D721Med (cell line): Measurements from ENCODE around the gene SEMA3C.

Experiments
- DNase-seq: peaks from one replicate; pipeline ENCODE4 v3.0.0; 2011; ENCODE audit warnings: low spot score; ENCODE audit not compliant: insufficient read length
- FAIRE-seq: peaks from 2 replicates; lab custom pipeline; 2011; peaks lifted over from hg19 to GRCh38; lab: Jason Lieb, UNC
- TF ChIP-seq, protein P1 (sequence below): IDR thresholded peaks from 2 replicates; pipeline ENCODE4 v1.5.1; 2012; ENCODE audit warnings: mild to moderate bottlenecking, control low read depth; ENCODE audit not compliant: insufficient read depth; ENCODE audit errors: missing control alignments

The SEMA3C gene

GRCh38 chr7:80749270-80749669 lies 169.6 kb downstream of the SEMA3C start:
- peak; percentile 41 for FAIRE-seq
- DNase-seq, result no peak
- TF ChIP-seq, protein P1, sequence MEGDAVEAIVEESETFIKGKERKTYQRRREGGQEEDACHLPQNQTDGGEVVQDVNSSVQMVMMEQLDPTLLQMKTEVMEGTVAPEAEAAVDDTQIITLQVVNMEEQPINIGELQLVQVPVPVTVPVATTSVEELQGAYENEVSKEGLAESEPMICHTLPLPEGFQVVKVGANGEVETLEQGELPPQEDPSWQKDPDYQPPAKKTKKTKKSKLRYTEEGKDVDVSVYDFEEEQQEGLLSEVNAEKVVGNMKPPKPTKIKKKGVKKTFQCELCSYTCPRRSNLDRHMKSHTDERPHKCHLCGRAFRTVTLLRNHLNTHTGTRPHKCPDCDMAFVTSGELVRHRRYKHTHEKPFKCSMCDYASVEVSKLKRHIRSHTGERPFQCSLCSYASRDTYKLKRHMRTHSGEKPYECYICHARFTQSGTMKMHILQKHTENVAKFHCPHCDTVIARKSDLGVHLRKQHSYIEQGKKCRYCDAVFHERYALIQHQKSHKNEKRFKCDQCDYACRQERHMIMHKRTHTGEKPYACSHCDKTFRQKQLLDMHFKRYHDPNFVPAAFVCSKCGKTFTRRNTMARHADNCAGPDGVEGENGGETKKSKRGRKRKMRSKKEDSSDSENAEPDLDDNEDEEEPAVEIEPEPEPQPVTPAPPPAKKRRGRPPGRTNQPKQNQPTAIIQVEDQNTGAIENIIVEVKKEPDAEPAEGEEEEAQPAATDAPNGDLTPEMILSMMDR, result no peak

GRCh38 chr7:80748363-80749042 lies 170.3 kb downstream of the SEMA3C start:
- DNase-seq (no peak), FAIRE-seq (no peak)
- TF ChIP-seq, protein P1, result no peak

DNA sequence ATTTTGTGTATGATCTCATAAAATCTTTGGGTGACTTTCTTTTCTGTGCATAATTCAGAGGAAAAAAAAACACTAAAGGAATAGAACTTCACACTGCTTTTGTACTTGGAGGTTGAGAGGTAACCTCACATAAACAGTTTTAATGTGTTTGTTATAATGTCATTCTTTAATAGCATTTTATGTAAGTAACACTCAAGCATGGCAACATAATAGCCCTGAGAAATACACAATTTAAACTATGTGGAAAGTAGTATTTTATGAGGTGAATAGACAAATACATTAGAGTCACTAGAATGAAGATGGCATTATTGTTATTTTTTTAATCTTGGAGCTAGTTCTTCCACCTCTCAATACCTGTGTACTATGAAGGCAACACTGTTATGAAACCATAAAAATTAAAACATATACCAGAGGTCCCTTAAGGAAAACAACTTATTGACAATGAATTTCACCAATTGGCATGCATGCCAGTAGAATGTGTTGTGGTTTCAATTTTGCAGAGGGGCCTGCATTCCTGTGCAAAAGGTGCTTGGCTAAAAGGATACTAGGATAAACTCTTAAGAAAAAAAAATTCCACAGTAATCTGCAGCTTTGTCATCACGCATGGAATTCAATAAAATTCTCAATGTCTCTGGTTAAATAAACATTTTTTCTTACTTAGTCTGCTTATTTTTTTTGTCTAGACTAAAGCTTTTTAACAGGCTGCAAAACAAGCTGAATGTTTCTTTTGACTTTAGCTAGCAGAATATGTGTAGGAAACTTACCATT lies 177.9 kb downstream of the SEMA3C start:
- DNase-seq (no peak), FAIRE-seq (no peak)
- TF ChIP-seq, protein P1, result no peak

GRCh38 chr7:80736371-80737125 lies 182.3 kb downstream of the SEMA3C start:
- peak; percentile 69 for FAIRE-seq
- TF ChIP-seq, protein P1, result no peak
- DNase-seq, result no peak

DNA sequence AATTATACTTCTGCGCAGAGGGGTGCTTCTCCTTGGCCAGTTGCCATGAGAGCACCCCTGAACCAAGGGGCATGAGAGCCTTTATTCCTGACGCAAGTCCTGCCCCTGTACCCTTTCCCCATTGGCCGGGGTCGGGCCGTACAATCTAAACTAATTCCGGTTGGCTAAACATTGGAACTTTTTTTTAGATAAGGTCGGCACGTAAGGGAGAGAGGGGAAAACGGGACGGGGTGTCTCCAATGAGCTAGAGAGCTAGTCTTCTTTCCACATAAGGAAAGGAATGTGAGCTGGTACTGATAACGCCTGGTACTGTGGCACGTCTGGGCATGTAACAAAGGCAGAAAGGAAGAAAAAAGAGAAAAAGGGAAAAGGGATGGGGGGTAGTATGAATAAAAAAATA lies 183.5 kb downstream of the SEMA3C start:
- FAIRE-seq (no peak), DNase-seq (no peak)

DNA sequence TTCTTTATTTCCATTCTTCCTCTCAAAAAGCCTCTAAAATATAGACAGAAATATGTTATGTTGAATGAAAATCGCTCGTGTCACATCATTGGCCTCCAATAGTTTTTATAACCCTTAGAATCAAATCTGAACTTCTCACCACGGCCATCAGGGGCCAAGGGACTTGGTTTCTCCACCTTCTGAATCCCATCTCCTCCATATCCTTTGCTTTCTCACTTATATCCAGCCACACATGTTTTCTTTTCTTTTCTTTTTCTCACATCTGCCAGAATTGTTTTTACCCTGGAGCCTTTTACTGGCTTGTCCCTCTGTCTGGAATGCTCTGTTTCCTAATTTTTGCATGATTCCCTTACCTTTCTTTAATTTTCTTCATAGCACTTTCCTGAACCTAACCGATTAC lies 184.8 kb downstream of the SEMA3C start:
- no peak for FAIRE-seq
- DNase-seq, result no peak
- TF ChIP-seq, protein P1, result no peak

More for the DNA sequence above, 183.5 kb downstream of the SEMA3C start:
- TF ChIP-seq, protein P1, result no peak
